Measurements from ENCODE around the gene LRRTM2.

GRCh38 chr5:138869763-138870500 is 5.2 kb downstream of the LRRTM2 start:
- no peak for TF ChIP-seq CTCF (IDR thresholded peaks at IDR 0.05 in 4 of 5, conservative IDR thresholded peaks at IDR 0.05 in 1 of 5)
- TF ChIP-seq POLR2A (IDR thresholded peaks at IDR 0.05) = no peak

All from gastrocnemius medialis (tissue), 4 donors.